NCI-H187 (cell line): ENCODE measurements around the gene CPO.
"Not testable (repeated sequence)": the region's sequence is repeated elsewhere in the genome, so short reads cannot be mapped to it uniquely, and the experiment has no call there.

Experiments
- DNase-seq, 2 experiments: peaks; one replicate each; lab custom pipeline; 2025; lab: John Stamatoyannopoulos, UW

Gene CPO

GRCh38 chr2:206939340-206939739 is at the start of gene CPO:
Gene CPO (plus strand): TSS chr2:206939518. CDS start chr2:206939600, 82 bp downstream.
- DNase-seq, result no peak

GRCh38 chr2:206890179-206890578 is 49.1 kb upstream of the CPO start:
- no peak for DNase-seq

- DNase-seq, result no peak
These were observed 48.4 kb upstream of the CPO start for GRCh38 chr2:206890926-206891325.

GRCh38 chr2:206915121-206915520 is 24.2 kb upstream of the CPO start:
- no peak for DNase-seq

GRCh38 chr2:206918263-206918662 is 21.1 kb upstream of the CPO start:
- no peak for DNase-seq

GRCh38 chr2:206920310-206920709 is 19.0 kb upstream of the CPO start:
- DNase-seq, result no peak

- DNase-seq, result no peak
These were observed 18.4 kb upstream of the CPO start for GRCh38 chr2:206920951-206921350.

- no peak for DNase-seq
These were observed 17.8 kb upstream of the CPO start for GRCh38 chr2:206921529-206921928.

GRCh38 chr2:206935991-206936842 is 3.1 kb upstream of the CPO start:
- DNase-seq, result no peak

- DNase-seq, result no peak
These were observed 2.5 kb upstream of the CPO start for GRCh38 chr2:206936843-206937230.

- DNase-seq, result no peak
These were observed 1.8 kb upstream of the CPO start for GRCh38 chr2:206937555-206937954.

- DNase-seq, result no peak
These were observed 1.2 kb downstream of the CPO start for GRCh38 chr2:206940546-206940945.

GRCh38 chr2:206942592-206943478 is 3.5 kb downstream of the CPO start:
- DNase-seq, result no peak

- not testable (repeated sequence) for DNase-seq
These were observed 14.1 kb downstream of the CPO start for GRCh38 chr2:206953404-206953803.

- no peak for DNase-seq
These were observed 15.9 kb downstream of the CPO start for GRCh38 chr2:206955253-206955652.

- DNase-seq, result no peak
These were observed 18.9 kb downstream of the CPO start for GRCh38 chr2:206958261-206958660.

- no peak for DNase-seq
These were observed 23.6 kb downstream of the CPO start for GRCh38 chr2:206962966-206963365.

GRCh38 chr2:206968134-206969086 is 29.1 kb downstream of the CPO start:
- DNase-seq, result no peak

- DNase-seq, result no peak
These were observed 29.9 kb downstream of the CPO start for GRCh38 chr2:206969192-206969591.

GRCh38 chr2:206970589-206971360 is 31.5 kb downstream of the CPO start:
- DNase-seq, result no peak

GRCh38 chr2:206971805-206972204 is 32.5 kb downstream of the CPO start:
- no peak for DNase-seq
